Stimulated activated CD8-positive, alpha-beta memory T cell treated with anti-CD3 and anti-CD28 coated beads, Interleukin-15, amount 100 ng/mL, for 1 hour (primary cell): ENCODE data around the gene HBB.

Experiments used
- DNase-seq: peaks from one replicate; pipeline ENCODE4 v3.0.0-alpha.2; 2020; ENCODE audit warnings: low read depth

Gene HBB

GRCh38 chr11:5247472-5248192 is 20.8 kb upstream of the HBB start:
- DNase-seq = no peak

GRCh38 chr11:5246772-5247471 is 20.1 kb upstream of the HBB start:
- no peak for DNase-seq

DNA sequence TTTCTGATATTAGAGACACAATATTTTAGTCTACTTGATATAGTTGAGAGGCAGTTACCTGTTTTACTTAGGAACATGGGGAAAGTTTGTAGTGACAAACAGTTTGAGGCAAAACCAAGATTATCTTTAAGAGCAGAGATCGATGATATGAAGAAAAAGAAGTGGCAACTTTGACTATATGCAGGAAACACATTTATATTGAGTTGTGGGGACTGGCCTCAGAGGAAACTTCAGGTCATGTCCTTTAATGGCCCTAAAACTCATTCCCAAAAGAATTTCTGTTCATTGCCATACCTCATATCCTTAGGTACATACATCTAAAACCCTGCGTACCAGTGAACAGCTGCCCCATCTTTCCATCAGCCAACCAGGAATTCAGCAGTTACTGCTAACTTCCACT is 18.3 kb upstream of the HBB start:
- no peak for DNase-seq

DNA sequence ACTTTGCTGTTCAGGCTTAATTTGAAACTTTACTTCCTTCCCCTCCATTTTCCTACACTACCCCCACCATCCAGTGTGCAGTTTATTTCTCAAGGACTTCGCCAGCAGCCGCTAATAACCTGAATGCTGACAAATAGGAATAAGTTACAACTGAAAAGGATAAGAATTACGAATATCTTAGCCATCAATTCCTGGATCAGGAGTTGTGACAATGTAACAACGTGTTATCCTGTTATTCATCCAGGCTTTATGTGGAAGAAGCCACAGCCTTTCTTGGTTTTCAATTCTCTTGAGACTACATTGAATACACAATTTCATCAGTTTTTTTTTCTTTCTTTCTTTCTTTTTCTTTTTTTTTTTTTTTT is 16.9 kb upstream of the HBB start:
- no peak for DNase-seq

DNA sequence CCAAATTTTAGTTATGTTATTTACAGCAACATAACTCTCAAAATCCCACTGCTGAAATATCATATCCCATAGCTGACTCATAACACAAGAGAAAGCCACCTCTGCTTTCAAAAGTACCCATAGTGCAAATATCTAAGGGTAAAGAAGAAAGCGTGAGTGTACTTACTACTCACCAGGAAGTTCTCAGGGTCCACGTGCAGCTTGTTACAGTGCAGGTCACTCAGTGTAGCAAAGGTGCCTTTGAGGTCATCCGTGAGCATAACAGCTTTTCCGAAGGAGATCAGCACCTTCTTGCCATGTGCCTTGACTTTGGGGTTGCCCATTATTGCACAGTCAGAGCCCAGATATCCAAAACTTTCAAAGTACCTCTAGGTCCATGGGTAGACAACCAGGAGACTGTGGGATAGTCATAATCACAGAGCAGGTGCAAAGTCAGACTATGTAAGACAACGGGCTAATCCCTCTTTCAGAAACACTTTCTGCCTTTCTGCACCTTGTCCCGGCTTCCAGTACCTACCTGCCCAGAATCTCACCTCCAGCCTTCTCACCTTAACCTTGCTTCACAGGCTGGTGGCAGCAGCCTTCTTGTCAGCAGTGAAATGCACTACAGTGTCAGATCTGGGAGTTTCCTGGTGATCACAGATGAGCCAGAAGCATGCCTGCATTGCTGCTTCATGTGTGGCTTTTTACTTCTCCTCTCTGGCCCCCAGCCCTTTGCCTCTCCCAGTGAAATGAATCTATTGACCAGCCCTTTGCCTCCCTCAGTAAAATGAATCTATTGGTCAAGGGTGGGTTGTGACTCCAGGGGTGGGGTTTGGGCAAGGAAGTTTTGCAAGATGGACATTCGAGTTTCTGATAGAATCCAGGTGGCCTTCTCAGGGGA is 16.3 kb upstream of the HBB start:
- no peak for DNase-seq

DNA sequence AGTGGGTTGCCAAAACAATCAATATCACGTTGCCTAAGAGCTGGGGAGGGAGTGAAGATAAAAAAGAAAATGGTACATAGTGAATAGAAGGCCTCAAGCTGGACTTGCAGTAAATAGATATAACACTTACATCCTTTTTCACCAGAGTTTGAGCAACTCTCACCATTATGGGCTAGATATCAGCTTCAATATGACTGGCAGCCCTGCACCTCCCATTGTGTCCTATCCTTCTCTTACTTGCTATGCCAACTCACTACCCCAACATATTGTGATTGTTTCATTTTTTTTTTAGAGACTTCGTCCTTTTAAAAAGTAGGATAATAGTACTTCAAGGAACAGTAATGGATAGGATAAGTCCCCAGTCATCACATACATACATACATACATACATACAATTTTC is 15.3 kb upstream of the HBB start:
- no peak for DNase-seq

GRCh38 chr11:5241458-5241857 is 14.6 kb upstream of the HBB start:
- DNase-seq = no peak

DNA sequence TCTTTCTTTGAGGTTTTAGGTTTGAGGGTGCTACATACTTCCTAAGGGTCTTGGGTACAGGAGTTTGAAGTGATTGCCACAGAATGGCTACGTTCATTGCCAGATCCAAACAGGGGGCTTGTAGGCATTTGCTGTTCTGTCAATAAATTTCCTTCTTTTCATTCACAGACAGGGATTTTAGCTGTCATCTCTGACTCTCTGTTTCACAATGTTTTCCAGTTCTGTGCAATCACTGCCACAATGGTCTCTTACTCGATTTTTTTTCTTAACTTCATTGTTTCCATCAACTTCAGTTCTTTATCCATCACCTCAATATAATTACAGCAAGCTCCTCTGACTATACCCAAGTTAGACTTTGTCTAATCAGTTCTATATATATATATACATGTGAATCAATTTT is 13.6 kb upstream of the HBB start:
- no peak for DNase-seq

DNA sequence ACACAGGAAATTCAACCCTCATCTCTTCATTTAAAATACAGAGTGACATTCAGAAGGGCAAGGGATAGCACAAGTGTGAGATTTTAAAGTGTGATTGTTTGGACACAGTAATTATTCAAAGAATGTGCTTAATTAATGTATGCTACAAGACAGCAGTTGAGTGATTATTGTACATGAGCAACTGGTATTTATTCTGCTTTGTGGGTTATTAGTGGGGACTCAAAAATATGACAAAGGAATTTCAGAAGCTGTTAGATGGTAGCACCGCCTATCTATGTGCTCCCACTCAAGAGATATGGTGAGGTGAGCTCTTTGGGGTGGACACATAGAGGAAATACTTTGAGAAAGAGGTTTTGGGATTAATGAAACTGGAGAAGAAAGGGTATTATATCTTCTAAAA is 13.2 kb upstream of the HBB start:
- no peak for DNase-seq

DNA sequence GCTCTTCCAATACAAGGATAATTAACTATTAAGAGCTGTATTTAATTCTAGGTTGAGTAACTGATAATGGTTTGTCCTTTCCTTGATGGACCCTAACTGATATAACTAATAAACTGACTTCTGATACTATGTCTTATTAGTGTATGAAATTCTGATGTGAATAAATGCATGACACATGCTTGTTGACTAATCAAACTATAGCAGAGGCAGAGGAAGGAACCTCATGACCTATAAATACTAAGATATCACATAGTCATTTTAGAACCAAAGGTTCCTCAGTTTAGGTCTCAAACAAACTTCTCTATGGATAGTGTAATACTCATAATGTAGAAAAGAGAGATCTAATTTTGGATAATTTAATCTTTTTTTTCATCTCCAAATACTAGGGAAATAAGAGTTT is 12.2 kb upstream of the HBB start:
- no peak for DNase-seq

GRCh38 chr11:5238486-5238885 is 11.6 kb upstream of the HBB start:
- DNase-seq = no peak

DNA sequence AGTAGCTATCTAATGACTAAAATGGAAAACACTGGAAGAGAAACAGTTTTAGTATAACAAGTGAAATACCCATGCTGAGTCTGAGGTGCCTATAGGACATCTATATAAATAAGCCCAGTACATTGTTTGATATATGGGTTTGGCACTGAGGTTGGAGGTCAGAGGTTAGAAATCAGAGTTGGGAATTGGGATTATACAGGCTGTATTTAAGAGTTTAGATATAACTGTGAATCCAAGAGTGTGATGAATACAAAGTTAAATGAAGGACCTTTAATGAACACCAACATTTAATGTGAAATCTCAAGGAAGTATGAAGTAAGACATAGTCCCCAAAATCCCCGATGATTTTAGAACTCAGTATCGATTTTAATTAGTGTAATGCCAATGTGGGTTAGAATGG is 10.5 kb upstream of the HBB start:
- DNase-seq = no peak

DNA sequence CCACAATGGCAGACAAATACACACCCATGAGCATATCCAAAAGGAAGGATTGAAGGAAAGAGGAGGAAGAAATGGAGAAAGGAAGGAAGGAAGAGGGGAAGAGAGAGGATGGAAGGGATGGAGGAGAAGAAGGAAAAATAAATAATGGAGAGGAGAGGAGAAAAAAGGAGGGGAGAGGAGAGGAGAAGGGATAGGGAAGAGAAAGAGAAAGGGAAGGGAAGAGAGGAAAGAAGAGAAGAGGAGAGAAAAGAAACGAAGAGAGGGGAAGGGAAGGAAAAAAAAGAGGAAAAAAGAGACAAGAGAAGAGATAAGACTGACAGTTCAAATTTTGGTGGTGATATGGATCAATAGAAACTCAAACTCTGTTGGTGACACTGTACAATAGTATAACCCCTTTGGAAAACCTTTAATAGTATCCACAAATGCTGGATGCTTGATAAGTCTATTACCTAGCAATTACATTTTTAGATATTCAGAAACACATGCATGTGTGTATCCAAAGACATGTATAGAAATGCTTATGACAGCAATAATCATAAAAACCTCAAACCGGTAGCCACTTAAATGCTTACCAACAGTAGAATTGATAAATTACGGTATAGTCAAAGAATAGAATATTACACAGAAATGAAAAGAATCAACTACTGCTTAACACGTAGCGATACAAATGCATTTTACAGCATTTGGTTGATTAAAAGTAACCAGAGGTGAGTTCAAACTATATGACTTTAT is 8.7 kb upstream of the HBB start:
- DNase-seq = no peak

GRCh38 chr11:5234381-5234834 is 7.5 kb upstream of the HBB start, which contains the start of gene HBD:
Gene HBD (minus strand): TSS chr11:5234483. CDS start chr11:5234433, 50 bp downstream.
- DNase-seq = no peak

DNA sequence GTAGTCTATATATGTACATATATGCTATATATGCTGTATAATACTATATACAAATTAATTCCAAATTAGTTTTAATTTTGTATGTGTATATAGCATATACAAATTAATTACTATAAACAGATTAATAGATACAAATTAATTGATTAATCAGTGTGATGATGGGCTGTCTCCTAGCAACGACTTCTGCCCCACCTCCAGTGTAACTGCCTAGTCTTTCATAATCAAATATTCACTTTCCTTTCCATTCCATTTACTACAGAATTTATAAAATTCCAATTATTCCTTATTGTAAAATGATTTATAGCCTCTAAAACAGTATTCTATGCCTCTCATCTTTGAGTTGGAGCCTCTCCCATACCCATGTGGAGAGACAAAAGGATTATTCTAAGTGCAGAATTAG is 6.4 kb upstream of the HBB start:
- no peak for DNase-seq

DNA sequence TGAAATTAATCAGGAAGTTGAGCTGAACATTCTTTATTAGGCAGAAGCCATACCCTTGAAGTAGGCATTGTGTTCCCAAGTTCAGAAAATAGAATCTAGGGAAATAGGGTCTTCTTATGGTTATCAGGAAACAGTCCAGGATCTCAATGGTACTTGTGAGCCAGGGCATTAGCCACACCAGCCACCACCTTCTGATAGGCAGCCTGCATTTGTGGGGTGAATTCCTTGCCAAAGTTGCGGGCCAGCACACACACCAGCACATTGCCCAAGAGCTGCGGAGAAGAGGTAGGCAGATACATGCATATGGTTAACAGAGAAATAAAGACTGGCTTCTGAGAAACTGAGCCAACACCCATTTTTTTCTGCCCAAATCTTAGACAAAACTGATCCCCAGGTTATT is 6.0 kb upstream of the HBB start:
- DNase-seq = no peak

DNA sequence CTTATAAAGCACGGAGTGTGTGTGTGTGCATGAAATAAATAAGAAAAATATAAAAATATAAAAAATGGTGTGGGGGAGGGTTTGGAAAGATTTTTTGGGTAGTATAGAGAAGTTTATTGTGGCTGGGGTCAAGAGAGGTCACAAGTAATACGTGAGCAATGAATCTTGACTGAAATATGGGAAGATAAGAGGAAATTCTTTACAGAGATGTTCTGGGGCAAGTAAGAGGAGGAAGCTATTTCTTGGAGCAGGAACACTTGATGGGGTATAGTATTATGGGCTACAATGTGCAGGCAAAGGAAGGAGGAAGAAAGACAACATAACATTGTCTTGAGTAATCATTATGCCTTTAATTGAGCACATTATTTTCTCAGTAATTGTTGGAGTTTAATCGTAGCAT is 5.3 kb upstream of the HBB start:
- DNase-seq = no peak

- DNase-seq = no peak
These were observed 4.2 kb upstream of the HBB start for GRCh38 chr11:5231111-5231510.

- DNase-seq = no peak
These were observed 3.4 kb upstream of the HBB start for GRCh38 chr11:5230266-5230665.

GRCh38 chr11:5229796-5230195 is 2.9 kb upstream of the HBB start:
- no peak for DNase-seq

DNA sequence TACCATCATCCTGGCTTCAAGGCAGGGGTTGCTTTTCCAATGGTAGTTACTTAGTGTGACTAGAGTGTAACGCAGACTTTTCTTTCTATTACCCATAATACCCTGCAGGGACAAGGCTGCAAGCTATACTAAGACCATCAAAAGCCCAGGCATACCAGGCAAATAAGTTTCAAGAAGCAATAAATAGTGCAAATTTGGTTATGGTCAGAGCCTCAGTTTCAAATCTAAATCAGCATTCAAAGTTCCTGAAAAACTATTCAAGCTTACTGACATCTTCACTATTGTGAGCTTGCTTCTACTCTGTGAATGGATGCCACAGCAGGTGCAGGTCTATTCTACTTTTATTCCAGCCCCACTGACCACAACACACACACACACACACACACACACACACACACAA is 2.5 kb upstream of the HBB start:
- no peak for DNase-seq

DNA sequence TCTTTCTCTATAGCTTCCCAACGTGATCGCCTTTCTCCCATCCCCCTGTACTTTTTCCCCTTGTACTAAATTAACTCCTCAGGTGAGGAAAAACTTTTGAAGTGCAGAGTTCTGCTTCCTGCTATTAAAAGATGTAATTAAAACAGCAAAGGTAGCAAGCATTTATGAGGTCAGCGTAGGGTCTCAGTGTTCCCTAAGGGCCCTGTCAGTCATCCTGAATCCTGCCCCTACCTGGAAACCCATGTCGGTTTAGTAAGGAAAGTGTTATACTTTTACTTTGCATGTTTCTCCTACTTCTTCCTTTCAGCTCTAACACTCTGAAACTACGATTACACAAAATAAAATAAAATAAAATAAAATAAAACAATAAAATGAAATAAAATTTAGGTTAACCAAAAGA is 1.3 kb upstream of the HBB start:
- no peak for DNase-seq
